Activated CD4-positive, CD25-positive, alpha-beta regulatory T cell treated with anti-CD3 and anti-CD28 coated beads, Interleukin-2, amount 50 U/mL, for 24 hours (primary cell): Measurements from ENCODE around the gene TXNDC17.
A peak's percentile ranks its signal among the peaks of the same experiment; 100 is the strongest.
"Not testable (repeated sequence)": the region's sequence is repeated elsewhere in the genome, so short reads cannot be mapped to it uniquely, and the experiment has no call there.

Experiments
- ATAC-seq, 2 donors: fragments of 150-1000 bp; cut with Tn5 transposase; one replicate each; pipeline ENCODE4 v1.10.0; 2021; ENCODE audit warnings: mild to moderate bottlenecking in 1 of 2, moderate library complexity in 1 of 2

The TXNDC17 gene

DNA sequence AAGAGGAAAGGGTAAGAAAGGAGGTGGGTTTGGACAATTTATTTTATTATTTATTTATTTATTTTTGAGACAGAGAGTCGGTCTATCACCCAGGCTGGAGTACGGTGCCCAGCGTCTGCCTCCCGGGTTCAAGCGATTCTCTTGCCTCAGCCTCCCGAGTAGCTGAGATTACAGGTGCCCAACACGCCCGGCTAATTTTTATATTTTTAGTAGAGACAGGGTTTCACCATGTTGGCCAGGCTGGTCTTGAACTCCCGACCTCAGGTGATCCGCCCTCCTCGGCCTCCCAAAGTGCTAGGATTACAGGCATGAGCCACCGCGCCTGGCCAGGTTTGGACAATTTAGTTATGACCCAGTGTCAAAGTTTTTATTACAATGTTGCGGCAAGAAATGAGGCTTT is 22.3 kb downstream of the TXNDC17 start:
- ATAC-seq, result not testable (repeated sequence)

GRCh38 chr17:6666077-6666521 is 25.2 kb downstream of the TXNDC17 start:
- ATAC-seq, result peak in 1 of 2 donors; percentile 59

DNA sequence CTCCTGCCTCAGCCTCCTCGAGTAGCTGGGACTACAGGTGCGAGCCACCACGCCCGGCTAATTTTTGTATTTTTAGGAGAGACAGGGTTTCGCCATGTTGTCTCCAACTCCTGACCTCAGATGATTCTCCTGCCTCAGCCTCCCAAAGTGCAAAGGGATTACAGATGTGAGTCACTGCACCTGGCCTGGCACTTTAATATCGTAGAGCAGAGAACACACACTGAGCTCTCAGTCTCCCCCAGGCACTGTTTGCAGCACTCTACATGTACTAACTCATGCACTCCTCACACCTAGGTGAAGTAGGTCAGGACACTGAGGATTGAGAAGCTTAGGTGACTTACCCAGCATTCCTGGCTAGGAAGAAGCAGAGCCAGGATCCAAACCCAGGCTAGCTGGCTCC is 25.7 kb downstream of the TXNDC17 start:
- no peak for ATAC-seq

DNA sequence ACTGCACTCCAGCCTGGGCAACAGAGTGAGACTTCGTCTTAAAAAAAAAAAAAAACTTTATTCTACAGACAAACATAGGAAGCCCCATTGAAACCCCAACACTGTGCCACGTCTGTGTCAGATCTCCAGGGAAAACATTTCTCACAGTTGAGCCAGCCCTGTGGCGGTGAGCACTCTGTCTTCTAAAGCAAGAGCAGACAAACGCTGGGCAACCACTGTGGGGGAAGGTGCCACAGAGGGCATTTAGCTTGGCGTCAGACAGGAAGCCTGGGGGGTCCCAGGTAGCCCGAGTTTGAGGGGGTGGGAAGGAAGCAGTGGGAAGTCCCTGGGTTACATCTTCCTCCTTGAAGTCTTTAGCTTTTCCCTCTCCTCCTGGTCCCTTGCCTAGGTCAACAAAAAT is 26.7 kb downstream of the TXNDC17 start:
- ATAC-seq, result no peak

DNA sequence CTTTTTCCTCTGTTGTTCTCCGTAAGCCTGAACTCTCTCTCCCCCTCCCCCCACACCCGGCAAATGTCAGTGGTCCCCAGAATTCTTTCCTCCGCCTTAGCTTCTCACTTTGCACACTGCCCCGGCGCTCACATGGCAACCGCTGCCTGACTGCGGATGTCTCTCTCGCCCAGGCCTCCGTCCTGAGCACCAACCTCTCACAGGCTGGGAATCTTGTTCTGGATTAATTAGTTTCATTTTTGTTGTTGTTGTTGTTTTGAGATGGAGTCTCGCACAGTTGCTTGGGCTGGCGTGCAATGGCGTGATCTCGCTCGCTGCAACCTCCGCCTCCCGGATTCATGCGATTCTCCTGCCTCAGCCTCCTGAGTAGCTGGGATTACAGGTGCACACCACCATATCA is 27.4 kb downstream of the TXNDC17 start:
- ATAC-seq, result no peak

DNA sequence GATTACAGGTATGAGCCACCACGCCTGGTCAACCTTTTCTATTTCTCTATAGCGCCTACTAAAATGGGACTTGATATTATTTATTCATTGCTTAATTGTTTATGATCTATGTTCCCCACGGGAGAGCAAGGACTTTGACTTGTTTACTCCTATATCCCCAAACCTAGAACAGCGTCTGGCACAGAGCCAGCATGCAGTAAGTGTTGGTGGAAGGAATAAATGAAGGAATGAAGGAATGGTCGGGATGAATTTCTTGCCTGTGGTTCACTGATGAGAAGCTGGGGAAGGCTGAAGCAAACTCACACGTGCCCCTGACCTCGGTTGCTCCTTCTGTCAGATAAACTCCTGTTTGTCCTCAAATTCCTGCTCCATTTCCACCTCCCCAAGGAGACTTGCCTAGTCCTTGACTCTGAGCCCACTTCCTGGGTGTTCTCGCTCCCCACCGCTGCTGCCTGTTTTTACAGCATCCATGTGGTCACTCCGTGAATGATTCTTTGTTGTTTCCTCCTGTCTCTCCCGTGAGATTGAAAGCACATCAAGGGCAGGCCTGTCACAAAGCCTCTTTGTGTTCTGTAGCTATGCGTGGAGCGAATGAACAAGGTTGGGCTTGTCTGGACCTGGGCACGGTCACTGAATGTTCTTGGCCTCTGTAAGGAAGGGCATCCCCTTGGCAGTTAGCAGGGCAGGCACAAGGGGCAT is 28.0 kb downstream of the TXNDC17 start:
- no peak for ATAC-seq

GRCh38 chr17:6669479-6670212 is 28.8 kb downstream of the TXNDC17 start:
- no peak for ATAC-seq

DNA sequence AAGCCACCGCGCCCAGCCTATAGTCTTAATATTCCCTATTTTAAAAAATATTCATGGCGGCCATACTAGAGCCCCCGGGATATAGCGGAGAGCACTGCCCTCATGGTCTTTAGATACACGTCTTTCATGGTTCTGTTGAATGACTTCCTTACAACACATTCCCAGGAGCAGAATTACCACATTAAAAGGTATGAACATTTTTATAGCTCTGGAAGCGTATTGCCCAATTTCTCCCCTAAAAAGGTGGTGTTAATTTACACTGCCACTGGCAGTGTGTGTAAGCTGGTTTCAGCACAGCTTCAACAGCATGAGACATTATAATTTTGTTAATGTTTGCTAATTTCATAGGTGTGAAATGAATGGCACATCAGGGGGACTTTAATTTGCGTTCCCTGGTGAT is 29.7 kb downstream of the TXNDC17 start:
- ATAC-seq, result no peak

GRCh38 chr17:6670999-6671398 is 30.1 kb downstream of the TXNDC17 start:
- ATAC-seq, result no peak

GRCh38 chr17:6671431-6671830 is 30.6 kb downstream of the TXNDC17 start:
- ATAC-seq, result no peak

- ATAC-seq, result no peak
Observed at GRCh38 chr17:6674586-6674985, 33.7 kb downstream of the TXNDC17 start.

DNA sequence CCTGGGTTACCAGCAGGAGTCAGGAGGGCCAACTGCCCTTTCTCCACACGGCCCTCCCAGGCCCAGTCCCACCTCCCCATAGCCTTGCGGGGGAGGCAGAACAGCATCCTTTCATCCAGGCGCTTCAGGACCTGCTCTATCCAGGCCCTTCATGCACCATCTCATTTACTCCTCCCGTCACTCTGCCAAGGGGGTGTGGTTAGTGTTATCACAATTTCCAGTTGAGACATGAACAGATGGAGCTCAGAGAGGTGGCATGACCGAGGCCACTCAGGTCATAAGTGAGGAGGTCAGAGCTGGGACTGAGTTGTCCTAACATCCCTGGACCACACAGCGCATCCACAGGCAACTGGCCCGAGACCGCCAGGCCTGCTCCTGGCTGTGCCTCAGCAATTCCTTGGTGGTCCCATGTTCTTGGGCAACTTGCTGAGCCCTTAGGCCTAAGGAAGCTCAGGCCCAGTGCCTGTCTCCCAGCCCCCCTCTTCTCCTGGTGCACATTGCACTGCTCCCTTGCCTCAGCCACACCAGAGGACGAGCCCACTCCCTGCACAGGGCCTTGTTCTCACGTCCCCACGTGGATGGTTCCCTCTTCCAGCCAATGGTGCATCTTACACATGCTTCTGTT is 34.5 kb downstream of the TXNDC17 start:
- no peak for ATAC-seq

GRCh38 chr17:6676802-6677157 is 35.9 kb downstream of the TXNDC17 start:
- no peak for ATAC-seq

DNA sequence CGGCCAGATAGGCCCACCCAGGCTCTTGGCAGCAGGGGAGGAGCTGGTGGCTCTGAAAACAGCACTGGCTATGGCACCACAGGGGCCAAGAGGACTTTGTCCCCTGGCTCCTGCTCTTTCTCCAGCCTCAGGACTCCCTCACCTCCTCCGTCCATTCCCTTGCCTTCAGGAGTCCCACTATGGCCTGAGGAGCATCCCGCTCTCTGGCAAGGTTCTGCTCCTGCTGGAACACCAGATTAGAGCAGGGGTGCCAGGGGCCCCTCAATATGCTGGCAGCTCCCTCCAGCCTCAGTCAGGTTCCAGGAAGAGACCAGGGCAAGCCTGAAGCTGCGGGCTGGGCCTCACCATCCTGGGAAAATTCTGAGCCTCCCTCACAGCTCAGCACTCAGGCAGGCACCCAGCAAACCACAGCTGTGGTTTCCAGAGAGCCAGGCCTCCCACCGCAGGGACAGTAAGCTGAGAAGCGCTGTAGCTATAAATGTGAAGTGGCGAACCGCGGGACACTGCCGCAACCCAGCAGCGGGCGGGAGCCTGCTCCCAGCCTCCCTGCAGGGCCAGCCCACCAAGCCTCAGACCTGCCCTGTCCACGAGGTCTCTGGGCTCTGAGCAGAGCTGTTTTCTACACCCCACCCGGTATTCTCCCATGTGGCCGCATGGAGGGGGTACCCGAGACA is 36.4 kb downstream of the TXNDC17 start:
- ATAC-seq, result peak in 1 of 2 donors; percentile 13

DNA sequence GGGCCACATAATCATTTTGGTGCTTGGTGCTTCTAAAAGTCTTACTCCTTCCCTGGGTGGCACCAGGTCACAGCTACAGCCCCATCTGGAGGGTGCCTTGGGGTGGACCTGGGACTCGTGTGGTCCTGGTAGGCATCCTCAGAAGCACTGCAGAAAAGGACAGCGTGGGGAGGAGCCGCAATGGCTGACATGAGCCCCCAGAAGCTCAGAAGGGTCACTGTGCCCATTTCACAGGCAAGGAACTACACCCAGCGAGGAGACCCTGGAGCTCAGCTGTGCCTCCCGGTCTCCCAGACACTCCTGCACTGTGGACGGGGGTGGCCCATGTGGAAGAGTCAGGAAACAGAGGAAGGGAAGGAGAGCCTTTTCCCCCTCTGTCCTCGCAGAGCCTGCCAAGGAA is 37.1 kb downstream of the TXNDC17 start:
- no peak for ATAC-seq

DNA sequence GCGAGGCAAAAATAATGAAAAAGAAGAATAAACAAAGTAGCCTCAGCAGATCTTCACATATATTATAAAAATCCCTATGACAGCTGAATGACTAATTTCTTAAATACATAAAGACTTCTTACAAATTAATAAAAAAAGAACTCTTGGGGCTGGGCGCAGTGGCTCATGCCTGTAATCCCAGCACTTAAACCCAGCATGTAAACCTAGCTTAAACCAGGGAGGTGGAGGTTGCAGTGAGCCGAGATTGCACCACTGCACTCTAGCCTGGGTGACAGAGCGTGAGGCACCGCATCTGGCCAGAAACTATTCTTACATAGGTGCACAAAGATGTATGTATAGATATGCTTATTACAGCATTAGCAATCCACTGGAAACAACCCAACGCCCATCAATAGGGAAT is 38.4 kb downstream of the TXNDC17 start:
- no peak for ATAC-seq

DNA sequence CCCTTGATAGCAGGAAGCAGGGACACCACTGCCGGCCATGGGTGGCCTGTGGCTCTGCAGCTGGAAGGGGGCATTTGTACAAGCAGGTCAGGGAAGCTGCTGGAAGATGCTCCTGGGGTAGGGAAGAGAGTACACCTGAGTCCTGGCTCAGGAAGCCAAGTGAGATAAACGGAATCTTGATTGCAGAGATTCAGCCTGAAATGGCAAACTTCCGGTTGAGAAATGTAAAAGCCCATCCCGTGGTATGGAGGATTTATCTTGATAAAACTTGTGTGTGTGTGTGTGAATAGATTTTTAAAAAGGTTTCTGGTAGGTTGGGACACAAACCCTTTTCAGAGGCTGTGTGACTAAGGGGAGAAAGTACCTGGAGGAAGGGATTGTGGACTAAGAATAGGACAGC is 40.3 kb downstream of the TXNDC17 start:
- ATAC-seq, result no peak

- ATAC-seq, result no peak
Observed at GRCh38 chr17:6681671-6682070, 40.8 kb downstream of the TXNDC17 start.

DNA sequence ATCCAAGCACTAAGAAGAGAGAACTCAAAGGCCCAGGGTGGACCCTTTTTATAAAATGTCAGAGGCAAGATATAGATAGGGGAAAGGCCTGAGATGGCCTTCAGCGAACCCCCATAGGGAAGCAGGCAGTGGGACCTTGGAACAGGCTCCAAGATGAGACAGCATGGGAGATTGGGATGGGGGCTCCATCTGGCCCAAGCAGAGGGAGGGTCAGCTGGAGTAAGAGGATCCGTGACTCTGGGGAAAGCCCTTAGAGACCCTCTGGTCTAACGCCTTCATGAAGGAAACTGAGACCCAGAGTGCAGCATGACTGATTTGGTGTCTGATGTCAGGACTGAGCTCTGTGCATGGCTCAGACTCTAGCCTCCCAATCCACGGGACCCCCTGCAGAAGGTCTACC is 41.5 kb downstream of the TXNDC17 start:
- ATAC-seq, result no peak

DNA sequence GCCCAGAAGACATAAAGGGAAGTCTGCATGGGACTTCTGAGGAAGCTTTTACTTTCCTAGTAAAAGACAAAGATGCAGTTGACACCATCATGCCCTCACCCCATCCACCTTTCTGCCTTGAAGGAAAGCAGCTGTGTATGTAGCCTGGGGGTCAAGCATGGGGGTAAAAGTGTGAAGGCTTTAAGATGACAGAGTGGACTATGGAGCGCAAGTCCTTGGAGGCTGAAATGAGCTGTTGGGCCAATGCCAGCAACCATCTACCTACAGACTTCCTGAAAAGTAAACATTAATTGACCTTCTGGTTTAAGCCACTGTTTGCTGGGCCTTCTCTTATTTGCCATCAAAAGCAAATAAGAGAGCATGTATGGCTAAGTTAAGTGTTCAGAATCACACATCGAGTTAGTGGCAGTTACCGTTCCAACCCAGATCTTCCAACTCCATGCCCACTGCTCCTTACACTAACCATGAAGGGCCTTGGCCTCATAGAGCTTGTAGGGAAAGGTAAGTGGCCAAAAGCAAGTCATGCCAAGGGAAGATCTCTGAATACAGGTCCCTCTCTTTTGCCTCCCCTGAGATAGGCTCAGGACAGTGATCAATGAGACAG is 42.3 kb downstream of the TXNDC17 start:
- no peak for ATAC-seq

DNA sequence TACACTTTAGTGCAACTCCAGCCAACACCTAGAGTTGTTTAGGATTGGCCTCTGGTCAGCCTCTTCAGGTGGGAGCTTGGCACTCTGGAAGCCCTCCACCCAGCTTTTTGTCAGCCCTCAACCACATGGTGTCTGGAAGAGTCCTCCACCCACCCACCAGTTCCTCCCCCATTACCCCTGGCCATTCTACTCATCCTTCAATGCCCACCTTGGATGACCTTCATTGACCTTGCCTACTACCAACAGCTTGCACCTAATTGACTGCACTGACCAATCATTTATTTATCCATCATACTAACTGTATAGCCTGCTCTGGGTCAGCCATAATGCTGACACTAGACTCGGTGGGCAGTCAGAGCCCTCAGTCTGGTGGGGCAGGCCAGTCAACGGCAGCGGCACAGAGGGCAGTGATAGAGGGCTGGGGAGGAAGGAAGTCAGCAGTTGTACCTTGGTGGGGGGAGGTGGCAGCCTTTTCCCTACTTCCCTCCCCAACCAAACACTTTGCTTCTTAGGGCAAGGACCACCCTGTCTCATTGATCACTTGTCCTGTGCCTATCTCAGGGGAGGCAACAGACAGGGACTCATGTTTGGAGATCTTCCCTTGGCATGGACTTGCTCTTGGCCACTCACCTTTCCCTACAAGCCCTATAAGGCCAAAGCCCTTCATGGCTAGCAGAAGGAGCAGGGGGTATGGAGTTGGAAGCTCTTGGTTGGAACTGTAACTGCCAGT is 43.0 kb downstream of the TXNDC17 start:
- ATAC-seq, result no peak

GRCh38 chr17:6684460-6684783 is 43.6 kb downstream of the TXNDC17 start:
- ATAC-seq, result no peak
